ENCODE results near the gene TPD52L2. TPM values are rescaled to one million over a fixed set of nuclear protein-coding genes. Genes with fewer than 3 reads are reported as not detected.

The TPD52L2 gene
- total RNA-seq, 6 donors from 2014 or later: 64.2 to 103 (median 79.4) TPM

GRCh38 chr20:63859166-63859699, 5.8 kb upstream of the TPD52L2 start:
- TF ChIP-seq POLR2AphosphoS5 (IDR thresholded peaks at IDR 0.05) (no peak), POLR2A (IDR thresholded peaks at IDR 0.05) (no peak), CTCF (IDR thresholded peaks at IDR 0.05) (peak in 1 of 6 experiments; percentile 3)
- ATAC-seq (ENCODE audit: low FRiP score in 2 of 2) (no peak), DNase-seq (no peak)
- H3K27me3 ChIP-seq: peaks cover 0 to 5% (median 0%) of the 10 kb centered on the region in 4 donors
- H3K36me3 ChIP-seq: peaks cover 0 to 19% (median 13%) of the 10 kb centered on the region in 4 donors
- H3K4me3 ChIP-seq: no peak overlapping the region
- H3K9me3 ChIP-seq: no peaks in the 10 kb centered on the region
- peaks cover 51 to 83% (median 59%) of the 10 kb centered on the region in 4 donors for H3K4me1 ChIP-seq
- peak overlapping the region; percentile 42 to 80 (median 66) for H3K27ac ChIP-seq
- WGBS, 2 donors: 45 to 50% methylated on average over 2 to 7 of the region's 7 CpGs

GRCh38 chr20:63860325-63861051, 4.6 kb upstream of the TPD52L2 start:
- DNase-seq: peak; percentile 56 to 67
- Histone ChIP-seq H3K27ac (peak overlapping the region in 1 of 4 donors; percentile 60), H3K9me3 (no peaks in the 10 kb centered on the region), H3K4me1 (peaks cover 43 to 70% (median 46%) of the 10 kb centered on the region in 4 donors), H3K36me3 (peaks cover 0 to 19% (median 13%) of the 10 kb centered on the region in 4 donors), H3K27me3 (peaks cover 0 to 5% (median 0%) of the 10 kb centered on the region in 4 donors), H3K4me3 (no peak overlapping the region)
- TF ChIP-seq CTCF (IDR thresholded peaks at IDR 0.05): no peak
- TF ChIP-seq POLR2AphosphoS5 (IDR thresholded peaks at IDR 0.05): no peak
- TF ChIP-seq POLR2A (IDR thresholded peaks at IDR 0.05): no peak
- no peak for TF ChIP-seq EP300 (IDR thresholded peaks at IDR 0.05)
- ATAC-seq (ENCODE audit: low FRiP score in 2 of 2): no peak
- 58 to 67% methylated on average over 14 to 17 of the region's 17 CpGs for WGBS, 2 donors

- no peak for DNase-seq
- 95 to 96% methylated on average over 55 to 59 of the region's 59 CpGs for WGBS, 2 donors
Measured at GRCh38 chr20:63861365-63861934, 3.6 kb upstream of the TPD52L2 start, which contains the start of gene ABHD16B. ABHD16B (plus strand) TSS chr20:63861498; CDS start chr20:63861541, 43 bp downstream.

More at GRCh38 chr20:63861365-63861934, 3.6 kb upstream of the TPD52L2 start, which contains the start of gene ABHD16B:
- peak within 1 kb of the TSS in 1 of 4 donors; percentile 60 for H3K27ac ChIP-seq
- H3K9me3 ChIP-seq: no peaks in the 10 kb centered on the region
- peaks cover 44 to 70% (median 47%) of the 10 kb centered on the region in 4 donors for H3K4me1 ChIP-seq
- ATAC-seq (ENCODE audit: low FRiP score in 2 of 2): no peak
- H3K4me3 ChIP-seq: no peak within 1 kb of the TSS
- peaks cover 0 to 19% (median 13%) of the 10 kb centered on the region in 4 donors for H3K36me3 ChIP-seq
- no peaks in the 10 kb centered on the region for H3K27me3 ChIP-seq
- TF ChIP-seq EP300 (IDR thresholded peaks at IDR 0.05) (no peak), POLR2AphosphoS5 (IDR thresholded peaks at IDR 0.05) (no peak), POLR2A (IDR thresholded peaks at IDR 0.05) (no peak), CTCF (IDR thresholded peaks at IDR 0.05) (no peak)
